ENCODE results near the gene C2CD4D.
"Not testable (repeated sequence)": the region's sequence is repeated elsewhere in the genome, so short reads cannot be mapped to it uniquely, and the experiment has no call there.

Gene C2CD4D

DNA sequence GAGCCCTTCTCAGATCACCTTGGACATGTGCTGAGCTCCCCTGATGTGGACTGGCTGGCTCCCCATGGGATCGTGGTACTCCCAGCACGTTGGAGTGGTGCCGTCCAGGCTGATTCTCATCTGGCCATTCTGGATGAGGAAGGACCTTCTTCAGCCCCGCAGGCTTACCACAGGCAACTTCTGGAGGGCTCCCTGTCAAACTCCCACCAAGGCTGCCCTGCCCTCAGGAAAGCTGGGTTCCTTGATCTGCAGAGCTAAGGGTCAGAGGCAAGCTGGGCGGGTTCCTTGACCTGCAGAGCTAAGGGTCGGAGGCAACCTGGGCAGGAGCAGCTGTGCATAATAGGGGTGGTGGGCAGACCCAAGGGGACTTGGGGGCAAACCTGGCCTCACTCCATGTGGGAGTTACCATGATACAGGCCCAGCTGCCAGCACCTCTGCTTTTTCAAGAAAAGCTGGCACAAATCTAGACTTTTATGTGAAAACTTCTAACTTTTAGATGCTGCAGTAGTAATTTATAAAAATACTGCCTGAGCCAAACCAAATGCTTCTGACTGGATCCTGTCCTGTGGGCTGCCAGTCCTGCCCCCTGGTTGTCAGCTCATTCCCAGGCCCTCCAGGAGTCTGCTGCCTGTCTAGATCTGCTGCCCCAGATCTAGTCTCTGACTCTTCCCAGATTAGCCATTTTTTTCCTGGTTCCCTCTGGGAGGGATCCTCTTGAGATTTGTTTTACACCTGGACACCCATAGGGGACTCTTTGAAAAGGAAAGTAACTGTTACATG, 19.5 kb upstream of the C2CD4D start:
- DNase-seq (ENCODE audit: low read depth in 1 of 2, low spot score in 1 of 2): no peak

DNA sequence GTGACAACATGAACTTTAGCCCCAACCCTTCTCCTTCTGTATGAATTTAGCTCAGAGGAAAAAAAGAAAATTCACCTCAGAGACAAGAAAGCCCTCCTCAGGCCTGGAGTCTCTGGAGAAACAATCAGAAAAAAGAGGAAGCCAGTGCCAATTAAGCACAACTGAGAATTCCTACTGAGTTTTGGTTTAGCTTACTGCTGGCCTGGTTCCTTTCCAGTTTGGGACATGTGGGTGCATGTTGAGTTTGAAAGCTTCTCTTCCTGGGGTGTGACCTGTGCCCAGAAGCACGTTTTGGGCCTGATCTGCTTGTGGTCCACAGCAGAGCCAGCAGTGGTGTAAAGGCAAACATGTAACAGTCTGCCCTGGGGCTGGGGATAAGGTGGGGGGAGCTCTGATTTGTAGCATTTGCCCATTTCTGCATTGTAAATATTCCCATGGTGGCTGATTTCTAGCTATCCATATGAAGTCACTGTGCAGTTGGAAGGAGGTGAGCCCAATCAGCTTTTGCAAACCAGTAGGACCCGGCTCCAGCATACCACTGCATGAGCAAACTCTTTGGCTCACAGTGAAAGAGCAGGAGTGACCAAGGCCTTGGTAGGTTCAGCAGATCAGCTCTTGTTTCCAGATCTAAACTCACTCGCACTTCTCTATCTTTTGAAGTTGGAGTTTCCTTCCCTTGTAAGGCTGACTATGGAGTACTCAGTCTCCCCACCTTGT, 18.6 kb upstream of the C2CD4D start:
- no peak for DNase-seq (ENCODE audit: low read depth in 1 of 2, low spot score in 1 of 2)

DNA sequence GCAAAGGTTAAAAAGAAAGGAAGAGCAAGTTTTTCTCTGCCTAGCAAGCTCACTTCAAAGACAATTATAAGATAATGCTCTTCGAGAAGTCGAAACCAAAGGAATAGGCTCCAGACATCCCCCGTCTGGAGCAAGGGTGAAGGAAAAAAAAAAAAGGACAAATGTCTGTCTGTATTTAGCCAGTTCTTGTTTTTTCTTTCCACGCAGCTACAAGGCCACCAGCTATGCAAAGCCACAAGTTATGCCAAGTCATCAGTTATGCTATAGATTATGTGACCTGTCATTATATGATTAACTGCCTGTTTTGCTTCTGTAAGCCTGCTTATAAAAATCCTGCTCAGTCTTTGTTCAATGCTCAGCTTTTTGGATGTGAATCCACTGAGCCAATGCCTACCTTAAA, 16.3 kb upstream of the C2CD4D start:
- DNase-seq (ENCODE audit: low read depth in 1 of 2, low spot score in 1 of 2): no peak

DNA sequence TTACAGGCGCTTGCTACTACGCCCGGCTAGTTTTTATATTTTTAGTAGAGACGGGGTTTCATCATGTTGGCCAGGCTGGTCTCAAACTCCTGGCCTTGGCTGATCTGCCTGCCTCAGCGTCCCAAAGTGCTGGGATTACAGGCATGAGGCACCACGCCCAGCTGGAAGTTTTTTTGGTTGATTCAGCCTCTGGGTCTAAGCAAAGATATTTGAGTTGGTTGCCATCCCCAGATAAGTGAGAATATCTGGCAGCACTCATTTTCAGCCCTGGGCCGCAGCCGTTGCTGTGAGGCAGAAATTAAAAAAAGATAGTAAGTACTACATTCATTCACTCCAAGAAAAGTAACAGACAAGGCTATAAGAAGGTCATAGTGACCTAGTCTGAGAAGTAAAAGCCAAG, 15.9 kb upstream of the C2CD4D start:
- DNase-seq (ENCODE audit: low read depth in 1 of 2, low spot score in 1 of 2): not testable (repeated sequence)

DNA sequence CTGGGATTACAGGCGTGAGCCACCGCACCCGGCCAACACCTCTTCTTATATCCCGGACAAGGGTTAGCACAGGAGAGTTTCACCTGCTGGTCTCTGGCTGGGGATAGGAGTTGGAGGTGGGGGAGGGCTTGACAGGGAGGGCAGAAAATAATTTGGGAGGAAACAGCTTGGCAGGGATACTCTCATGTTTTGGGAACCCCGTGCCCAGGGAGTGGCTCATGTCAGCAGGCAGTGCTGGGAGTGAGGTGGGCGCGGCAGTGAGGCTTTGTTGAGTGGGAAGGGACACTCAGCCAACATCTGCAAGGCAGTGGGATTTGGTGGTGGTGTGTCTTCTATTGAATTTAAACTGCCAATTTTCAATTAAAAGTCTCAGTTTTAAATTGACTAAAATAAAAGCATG, 15.0 kb upstream of the C2CD4D start:
- no peak for DNase-seq (ENCODE audit: low read depth in 1 of 2, low spot score in 1 of 2)

DNA sequence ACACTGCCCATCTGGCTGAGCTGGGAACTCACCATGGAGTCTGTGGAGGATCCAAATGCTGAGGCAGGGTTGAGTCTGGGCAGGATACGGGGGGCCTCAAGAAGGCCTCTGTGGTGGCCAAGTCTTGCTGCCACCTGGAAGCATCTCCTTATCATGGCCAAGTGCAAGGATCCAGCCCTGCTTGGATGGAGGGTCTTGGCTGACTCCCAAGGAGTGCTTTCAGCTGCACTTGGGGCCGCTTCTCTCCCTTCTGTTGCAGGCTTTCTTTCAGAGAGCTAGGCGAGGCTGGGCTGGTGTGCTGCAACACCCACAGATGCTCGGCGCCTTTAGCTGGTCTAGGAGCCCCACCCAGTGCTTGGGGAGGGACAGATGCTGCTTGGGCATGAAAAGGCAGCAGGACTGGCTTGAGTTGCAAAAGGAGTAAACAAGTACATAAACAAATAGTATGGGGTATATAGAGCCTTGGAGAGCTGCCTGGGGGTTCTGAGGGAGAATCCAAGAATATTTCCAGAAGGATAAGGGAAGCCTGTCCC, 13.9 kb upstream of the C2CD4D start, which contains the start of gene THEM5:
THEM5 (minus strand) TSS at position 302 of the 533 bp plus-strand sequence; CDS start at position 155, 147 bp downstream.
- no peak for DNase-seq (ENCODE audit: low read depth in 1 of 2, low spot score in 1 of 2)

DNA sequence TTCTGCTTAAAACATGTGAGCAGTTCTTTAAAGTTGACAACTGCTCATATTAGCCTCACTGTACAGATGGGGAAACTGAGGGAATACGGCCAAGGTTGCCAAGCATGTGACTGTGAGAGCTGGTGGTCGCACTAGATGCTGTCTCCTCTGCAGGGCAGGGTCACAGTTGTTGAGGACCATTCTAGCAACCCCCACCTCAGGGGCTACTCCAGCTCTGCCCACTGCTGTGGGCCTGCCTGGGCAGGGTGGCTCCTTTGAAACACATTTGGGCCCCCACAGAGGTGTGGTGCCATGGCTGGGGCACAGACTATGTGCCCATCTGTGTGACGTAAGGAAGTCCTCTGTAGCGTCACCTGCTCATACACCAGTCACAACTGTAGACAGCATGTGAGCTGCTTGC, 13.1 kb upstream of the C2CD4D start:
- DNase-seq (ENCODE audit: low read depth in 1 of 2, low spot score in 1 of 2): no peak

DNA sequence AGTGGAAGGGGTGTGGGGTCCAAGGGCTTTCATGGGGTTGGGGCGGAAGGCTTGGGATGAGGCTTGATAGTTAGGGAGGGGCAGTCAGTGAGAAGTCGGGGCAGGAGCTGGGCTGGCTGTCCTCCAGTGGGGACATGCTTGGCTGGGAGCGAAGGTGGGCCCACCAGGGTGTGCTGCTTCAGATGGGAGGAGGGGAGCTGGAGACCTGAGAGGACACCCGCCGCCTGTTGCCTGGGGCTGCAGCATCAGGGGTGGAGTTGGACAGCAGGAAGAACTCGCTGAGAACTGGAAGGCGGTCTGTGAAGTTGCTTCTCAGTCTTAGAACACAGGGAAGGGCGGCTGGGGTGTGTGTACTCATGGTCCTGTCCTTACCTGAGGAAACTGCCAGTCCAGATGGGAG, 12.3 kb upstream of the C2CD4D start:
- no peak for DNase-seq (ENCODE audit: low read depth in 1 of 2, low spot score in 1 of 2)

DNA sequence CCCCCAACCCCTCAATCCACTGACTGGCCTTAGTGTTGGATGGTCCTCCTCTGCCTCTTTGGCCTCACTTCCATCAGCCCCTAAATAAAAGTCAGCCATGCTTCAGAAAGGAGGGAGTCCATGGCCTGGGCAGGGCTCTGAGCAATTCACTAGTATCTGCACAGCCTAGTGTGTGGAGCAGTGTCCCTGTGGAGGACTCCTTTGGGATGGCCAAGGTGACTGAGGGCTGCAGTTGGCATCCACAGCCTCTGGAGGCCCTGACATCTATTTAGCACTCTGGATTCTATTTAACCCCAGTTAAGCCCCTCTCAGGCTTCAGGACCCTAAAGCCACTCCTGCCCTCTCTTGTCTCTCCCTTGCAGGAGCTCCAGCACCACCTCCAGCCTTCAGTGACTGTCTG, 10.3 kb upstream of the C2CD4D start:
- no peak for DNase-seq (ENCODE audit: low read depth in 1 of 2, low spot score in 1 of 2)

DNA sequence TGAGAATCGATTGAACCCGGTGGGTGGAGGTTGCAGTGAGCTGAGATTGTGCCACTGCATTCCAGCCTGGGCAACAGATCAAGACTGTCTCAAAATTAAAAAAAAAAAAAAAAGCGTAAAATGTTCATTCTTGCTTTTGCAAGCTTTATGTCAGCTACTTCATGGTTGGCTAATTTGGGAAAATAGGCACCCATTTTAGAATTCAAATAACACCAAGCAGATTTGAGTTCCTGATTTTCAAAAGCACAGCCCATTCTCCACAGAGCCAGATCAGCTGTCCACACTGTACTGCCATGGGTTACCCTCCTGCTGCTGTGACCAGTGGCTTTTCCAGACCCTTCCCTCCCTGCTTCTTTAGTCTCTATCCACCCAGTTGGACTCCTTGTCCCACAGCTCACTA, 9.5 kb upstream of the C2CD4D start:
- DNase-seq (ENCODE audit: low read depth in 1 of 2, low spot score in 1 of 2): no peak

DNA sequence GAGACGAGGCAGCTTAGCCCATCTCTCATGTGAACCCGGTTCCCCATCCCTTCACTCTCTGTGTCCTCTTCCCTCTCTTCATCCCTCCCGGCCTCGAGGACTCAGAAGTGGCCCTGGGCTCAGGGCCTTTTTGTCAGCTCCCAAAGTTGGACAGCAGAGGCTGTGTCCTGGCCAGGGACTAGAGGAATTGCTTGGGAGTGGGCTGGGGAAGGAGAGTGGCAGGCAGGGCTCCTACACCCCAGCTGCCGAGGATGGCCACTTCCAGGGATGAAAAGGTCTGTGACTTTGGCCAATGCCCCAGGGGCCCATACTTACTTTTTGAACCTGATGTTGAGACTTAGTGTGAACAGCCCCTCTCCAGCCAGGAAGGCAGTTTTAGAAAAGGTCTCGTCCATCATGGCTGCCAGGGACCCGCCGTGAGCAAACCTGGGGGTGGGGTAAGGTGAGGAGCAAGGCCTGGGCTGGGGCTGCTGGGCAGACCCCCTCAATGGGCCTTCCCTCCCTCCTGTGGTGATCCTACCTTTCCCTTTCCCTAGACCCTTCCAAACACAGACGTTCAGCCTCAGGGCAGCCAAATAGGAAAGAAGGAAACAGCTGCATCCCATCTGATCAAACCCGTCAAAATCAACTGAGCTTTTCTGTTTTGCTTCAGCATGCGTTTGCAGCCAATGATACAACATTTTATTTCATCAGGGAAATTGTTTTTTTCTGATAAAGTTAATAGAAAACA, 8.4 kb upstream of the C2CD4D start:
- no peak for DNase-seq (ENCODE audit: low read depth in 1 of 2, low spot score in 1 of 2)

DNA sequence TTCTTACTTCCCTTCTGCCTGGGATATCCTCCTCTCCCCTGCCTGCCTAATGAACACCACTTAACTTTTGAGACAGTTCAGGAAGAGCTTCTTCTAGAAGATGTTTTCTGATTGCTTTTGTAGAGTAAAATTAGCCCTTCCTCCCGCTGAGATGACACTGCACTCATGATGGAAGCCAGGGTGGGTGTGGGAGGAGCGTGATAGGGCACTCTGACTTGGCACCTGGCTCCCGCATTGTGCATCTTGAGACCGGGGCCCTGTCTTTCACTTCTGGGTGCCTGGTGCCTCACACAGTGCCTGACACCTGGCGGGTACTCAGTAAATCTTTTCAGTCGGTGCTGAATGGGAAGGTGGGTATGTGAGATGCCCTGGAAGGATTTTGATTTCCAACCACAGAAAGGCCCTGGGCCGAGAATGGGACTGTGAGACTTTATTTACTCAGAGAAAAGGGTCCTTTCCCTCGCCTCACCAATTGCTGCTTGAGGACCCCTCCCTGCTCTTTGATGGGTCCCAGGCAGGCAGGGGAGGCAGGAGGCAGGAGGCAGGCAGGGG, 7.1 kb upstream of the C2CD4D start:
- DNase-seq (ENCODE audit: low read depth in 1 of 2, low spot score in 1 of 2): no peak

DNA sequence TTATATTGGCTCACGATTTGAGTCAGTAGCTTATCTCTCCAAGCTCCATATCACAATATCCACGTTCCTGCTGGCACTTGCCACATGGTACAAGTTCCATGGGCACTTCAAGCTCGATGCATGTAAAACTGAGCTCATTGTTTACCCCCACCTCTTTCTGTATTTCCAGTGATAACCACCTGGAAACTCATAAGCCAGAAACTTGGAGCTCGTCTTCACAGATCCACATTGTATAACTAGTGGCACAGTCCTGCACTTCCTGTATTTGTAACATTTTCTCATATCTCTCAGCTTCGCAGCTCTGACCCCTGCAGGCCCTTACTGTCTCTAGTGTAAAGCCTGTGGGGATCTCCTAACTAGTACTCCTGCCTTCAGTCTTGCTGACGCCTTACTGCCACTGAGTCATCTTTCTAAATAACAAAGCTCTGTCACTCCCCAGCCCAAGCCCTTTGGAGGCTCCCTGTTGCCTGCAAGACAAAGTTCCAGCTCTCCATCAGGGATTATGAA, 6.5 kb upstream of the C2CD4D start:
- DNase-seq (ENCODE audit: low read depth in 1 of 2, low spot score in 1 of 2): no peak

DNA sequence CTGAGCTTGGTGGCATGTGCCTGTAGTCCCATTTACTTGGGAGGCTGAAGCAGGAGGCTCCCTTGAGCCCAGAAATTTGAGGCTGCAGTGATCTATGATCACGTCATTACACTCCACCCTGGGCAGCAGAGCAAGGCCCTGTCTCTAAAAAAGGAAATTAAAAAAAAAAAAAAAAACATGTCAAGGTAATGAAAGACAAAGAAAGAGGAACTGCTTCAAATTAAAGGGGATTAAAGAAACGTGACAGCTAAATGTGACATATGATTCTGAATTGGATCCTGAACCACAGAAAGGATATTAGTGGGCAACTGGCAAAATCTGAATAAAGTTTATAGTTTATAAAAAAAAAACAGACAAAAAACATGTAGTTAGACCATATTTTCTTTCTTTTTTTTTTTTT, 3.8 kb upstream of the C2CD4D start:
- DNase-seq (ENCODE audit: low read depth in 1 of 2, low spot score in 1 of 2): no peak

DNA sequence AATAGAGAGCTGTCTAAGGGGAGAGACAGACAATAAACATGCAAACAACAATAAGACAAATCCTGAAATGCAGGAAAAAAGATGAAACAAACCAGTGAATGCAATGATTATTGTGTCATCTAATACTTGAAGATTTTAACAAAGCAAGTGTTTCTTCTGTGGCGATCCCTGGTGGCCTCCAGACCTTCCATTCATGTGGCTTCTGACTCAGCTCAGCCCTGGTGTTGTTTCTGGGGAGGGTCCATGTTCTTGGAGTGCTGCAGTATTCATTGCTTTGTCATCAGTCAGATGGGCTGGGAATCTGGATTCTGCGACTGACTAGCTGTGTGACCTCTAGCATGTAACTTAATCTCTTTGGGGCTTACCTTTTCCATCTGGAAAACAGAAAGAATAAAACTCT, 1.5 kb upstream of the C2CD4D start:
- DNase-seq (ENCODE audit: low read depth in 1 of 2, low spot score in 1 of 2): no peak

DNA sequence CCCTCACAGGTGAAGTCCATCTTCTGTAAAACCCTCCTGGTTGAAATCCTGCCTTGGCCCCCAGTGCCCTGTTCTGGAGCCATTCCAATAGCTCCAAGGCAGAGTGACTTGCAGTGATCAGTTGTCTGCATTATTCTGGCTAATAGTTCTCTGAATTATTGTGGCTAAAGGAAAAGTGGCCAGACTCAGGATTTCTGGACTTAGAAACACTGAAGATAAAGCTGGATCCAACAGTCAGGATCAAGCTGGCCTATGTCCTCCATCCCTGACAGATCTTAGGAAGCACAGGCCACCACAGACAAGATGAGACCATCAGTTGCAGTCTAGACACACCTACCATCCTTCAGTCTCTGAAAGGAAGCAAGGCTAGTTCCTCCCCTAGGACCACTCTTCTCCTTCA, 801 bp upstream of the C2CD4D start:
- no peak for DNase-seq (ENCODE audit: low read depth in 1 of 2, low spot score in 1 of 2)

DNA sequence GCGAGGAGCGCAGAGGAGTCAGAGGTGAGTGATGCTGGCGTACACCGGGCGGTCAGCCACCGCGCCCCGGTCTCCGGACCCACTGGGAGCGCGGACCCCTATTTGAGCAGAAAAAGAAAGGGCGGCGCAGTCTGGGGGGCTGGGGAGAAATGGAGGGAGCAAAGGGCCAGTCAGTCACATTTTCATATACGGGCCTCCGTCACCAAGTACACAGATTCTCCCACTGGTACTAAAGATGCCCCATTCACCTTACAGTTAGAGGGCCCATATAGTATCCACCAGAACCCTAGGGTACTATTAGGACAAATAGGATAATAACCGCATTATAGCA, 573 bp downstream of the C2CD4D start:
- no peak for DNase-seq (ENCODE audit: low read depth in 1 of 2, low spot score in 1 of 2)

DNA sequence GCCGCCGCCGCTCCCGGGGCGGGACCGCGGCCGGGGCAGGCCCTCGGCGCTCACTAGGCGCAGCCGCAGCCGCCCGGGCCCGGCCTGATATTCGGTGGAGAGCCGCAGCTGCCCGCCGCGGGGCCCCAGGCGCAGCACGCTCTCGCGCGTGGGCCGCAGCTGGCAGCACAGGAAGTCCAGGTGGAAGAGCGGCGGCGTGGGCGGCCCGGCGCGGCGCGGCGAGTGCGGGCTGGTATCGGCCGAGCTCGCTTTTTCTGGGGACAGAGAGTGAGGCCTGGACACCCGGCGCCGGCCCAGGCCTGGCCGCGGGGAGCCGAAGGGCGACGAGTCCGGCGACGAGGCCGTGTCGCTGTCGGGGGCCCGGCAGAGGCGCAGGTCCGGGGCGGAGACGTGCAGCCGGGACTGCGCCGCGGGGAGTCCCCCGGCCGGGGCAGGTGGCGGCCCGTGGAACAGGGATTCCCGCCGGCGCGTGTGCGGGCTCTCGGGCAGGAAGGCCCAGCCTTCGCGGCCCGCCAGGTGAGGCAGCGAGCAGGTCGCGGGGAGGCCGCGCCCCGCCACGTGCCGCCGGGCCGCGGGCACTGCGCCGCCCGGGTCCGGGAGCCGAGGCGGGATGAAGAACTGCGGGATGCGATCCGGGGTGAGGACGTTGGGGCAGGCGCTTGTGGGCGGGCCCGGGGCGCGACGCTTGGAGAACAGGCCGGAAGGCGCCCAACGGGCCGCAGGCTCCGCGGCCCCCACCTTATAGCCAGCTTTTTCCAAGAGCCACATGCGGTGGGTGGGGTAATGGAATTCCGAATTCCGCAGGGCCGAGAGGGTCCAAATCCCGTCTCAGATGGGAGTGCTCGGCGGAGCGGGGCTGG, 1.2 kb downstream of the C2CD4D start:
- DNase-seq (ENCODE audit: low read depth in 1 of 2, low spot score in 1 of 2): no peak

DNA sequence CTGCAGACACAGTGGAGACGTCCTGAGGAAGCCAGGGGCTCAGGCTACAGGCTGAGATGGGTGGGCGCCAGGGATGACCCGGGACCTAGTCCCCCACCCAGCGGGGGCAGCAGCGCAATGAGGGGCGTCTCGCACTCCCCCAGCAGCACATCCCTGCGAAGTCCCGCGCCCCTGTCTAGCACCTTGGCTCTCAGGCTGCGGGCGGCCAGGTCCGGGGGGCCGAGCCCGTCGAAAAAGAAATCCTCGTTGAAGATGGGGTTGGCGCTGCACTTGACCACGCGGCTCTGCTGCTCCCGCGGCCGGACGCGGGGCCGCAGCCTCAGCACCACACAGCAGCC, 1.8 kb downstream of the C2CD4D start:
- no peak for DNase-seq (ENCODE audit: low read depth in 1 of 2, low spot score in 1 of 2)

DNA sequence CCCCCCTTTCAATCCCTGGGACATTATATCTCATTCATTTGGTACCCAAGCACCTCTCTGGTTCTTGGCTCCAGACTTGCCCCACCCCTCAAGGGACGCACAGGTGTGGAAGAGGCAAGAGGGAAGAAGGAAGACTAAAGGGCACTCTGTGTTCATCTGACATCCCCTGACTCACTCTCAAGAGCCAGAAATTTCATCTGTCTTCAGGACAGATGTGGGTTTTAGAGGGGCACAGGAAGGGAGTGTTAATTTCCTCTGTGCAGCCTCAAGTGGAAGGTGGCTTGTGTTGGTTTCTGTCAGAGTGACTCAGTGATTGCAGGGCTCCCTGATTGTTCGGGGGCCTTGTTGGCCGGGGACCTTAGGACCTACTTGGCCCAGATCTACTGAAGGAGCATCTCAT, 2.4 kb downstream of the C2CD4D start:
- DNase-seq (ENCODE audit: low read depth in 1 of 2, low spot score in 1 of 2): no peak

DNA sequence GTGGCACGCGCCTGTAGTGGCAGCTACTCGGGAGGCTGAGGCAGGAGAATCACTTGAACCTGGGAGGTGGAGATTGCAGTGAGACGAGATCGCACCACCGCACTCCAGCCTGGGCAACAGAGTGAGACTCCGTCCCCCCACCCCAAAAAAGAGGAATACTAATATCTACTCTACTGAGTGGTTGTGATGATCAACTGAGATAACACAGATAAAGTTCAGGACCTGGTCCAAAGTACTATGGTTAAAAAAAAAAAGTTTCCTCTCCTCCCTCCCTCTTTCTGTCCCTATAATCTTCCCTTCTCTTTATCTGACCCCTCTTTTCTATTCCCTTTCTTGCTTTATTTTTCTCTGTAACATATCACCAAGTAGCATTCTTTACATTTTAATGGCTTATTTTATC, 4.0 kb downstream of the C2CD4D start:
- no peak for DNase-seq (ENCODE audit: low read depth in 1 of 2, low spot score in 1 of 2)
